ENCODE results near the gene DDX59. TPM values are rescaled to one million over a fixed set of nuclear protein-coding genes. Genes with fewer than 3 reads are reported as not detected.

DDX59 gene
- 10 to 100 TPM; 21.7 to 32.0 TPM for total RNA-seq
- 10 to 100 TPM; 17.3 to 28.8 TPM for polyA plus RNA-seq
- long read RNA-seq, donor 1, partial matches to known transcripts, result 0 of 3 reads
- long read RNA-seq, donor 1, other reads (novel, unspliced or antisense), result 0 of 3 reads
- long read RNA-seq, donor 2, result 0 reads
- long read RNA-seq, donor 3, partial matches to known transcripts, result 9 of 9 reads
- long read RNA-seq, donor 3, other reads (novel, unspliced or antisense), result 0 of 9 reads
- long read RNA-seq, donor 4, result 0 reads
- long read RNA-seq, donor 5, partial matches to known transcripts, result 7 of 8 reads
- long read RNA-seq, donor 5, other reads (novel, unspliced or antisense), result 0 of 8 reads

- ATAC-seq (ENCODE audit: insufficient read depth, low FRiP score) (peak; percentile 94), DNase-seq (peak; percentile 98 to 99 (median 98))
- peak within 1 kb of the TSS; percentile 81 to 92 for H3K9ac ChIP-seq (ENCODE audit: insufficient read depth in 1 of 2, low read length in 2 of 2)
- WGBS, 2 donors, result 0 to 1% methylated on average over 70 to 91 of the region's 91 CpGs
- TF ChIP-seq, protein P1, sequence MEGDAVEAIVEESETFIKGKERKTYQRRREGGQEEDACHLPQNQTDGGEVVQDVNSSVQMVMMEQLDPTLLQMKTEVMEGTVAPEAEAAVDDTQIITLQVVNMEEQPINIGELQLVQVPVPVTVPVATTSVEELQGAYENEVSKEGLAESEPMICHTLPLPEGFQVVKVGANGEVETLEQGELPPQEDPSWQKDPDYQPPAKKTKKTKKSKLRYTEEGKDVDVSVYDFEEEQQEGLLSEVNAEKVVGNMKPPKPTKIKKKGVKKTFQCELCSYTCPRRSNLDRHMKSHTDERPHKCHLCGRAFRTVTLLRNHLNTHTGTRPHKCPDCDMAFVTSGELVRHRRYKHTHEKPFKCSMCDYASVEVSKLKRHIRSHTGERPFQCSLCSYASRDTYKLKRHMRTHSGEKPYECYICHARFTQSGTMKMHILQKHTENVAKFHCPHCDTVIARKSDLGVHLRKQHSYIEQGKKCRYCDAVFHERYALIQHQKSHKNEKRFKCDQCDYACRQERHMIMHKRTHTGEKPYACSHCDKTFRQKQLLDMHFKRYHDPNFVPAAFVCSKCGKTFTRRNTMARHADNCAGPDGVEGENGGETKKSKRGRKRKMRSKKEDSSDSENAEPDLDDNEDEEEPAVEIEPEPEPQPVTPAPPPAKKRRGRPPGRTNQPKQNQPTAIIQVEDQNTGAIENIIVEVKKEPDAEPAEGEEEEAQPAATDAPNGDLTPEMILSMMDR (IDR thresholded peaks at IDR 0.05; ENCODE audit: control extremely low read depth, extremely low read depth), result no peak
- peaks cover 0 to 27% (median 0%) of the 10 kb centered on the region in 5 donors for H3K4me1 ChIP-seq (ENCODE audit: control insufficient read depth in 5 of 5, insufficient read depth in 5 of 5, low read length in 5 of 5)
- no peaks in the 10 kb centered on the region for H3K27me3 ChIP-seq (ENCODE audit: control insufficient read depth in 3 of 3, insufficient read depth in 3 of 3, low read length in 2 of 3)
- peak within 1 kb of the TSS; percentile 83 for H3K4me3 ChIP-seq
- H3K9me3 ChIP-seq (ENCODE audit: control insufficient read depth in 4 of 4, insufficient read depth in 3 of 4, low read length in 3 of 4), result no peaks in the 10 kb centered on the region
- peak within 1 kb of the TSS; percentile 99 to 100 for H3K27ac ChIP-seq (ENCODE audit: low read depth in 1 of 2, low read length in 1 of 2)
- H3K36me3 ChIP-seq (ENCODE audit: control insufficient read depth in 4 of 4, insufficient read depth in 4 of 4, low read length in 4 of 4), result peaks cover 0 to 2% (median 0%) of the 10 kb centered on the region in 4 donors
Observed at GRCh38 chr1:200669314-200670241, at the start of gene DDX59. Gene DDX59 (minus strand): TSS chr1:200669907. CDS start chr1:200666740, 3,167 bp downstream.

GRCh38 chr1:200714504-200715187 is 44.9 kb upstream of the DDX59 start:
- ATAC-seq (ENCODE audit: insufficient read depth, low FRiP score), result no peak
- H3K9ac ChIP-seq (ENCODE audit: insufficient read depth in 1 of 2, low read length in 2 of 2), result no peak overlapping the region
- no peak overlapping the region for H3K4me3 ChIP-seq
- no peaks in the 10 kb centered on the region for H3K4me1 ChIP-seq (ENCODE audit: control insufficient read depth in 5 of 5, insufficient read depth in 5 of 5, low read length in 5 of 5)
- H3K27ac ChIP-seq (ENCODE audit: low read depth in 1 of 2, low read length in 1 of 2), result no peak overlapping the region
- 91 to 93% methylated on average over 2 of the region's 2 CpGs for WGBS, 2 donors
- no peaks in the 10 kb centered on the region for H3K27me3 ChIP-seq (ENCODE audit: control insufficient read depth in 3 of 3, insufficient read depth in 3 of 3, low read length in 2 of 3)
- no peak for DNase-seq
- H3K9me3 ChIP-seq (ENCODE audit: control insufficient read depth in 4 of 4, insufficient read depth in 3 of 4, low read length in 3 of 4), result no peaks in the 10 kb centered on the region
- H3K36me3 ChIP-seq (ENCODE audit: control insufficient read depth in 4 of 4, insufficient read depth in 4 of 4, low read length in 4 of 4), result no peaks in the 10 kb centered on the region
- TF ChIP-seq, protein P1 (IDR thresholded peaks at IDR 0.05; ENCODE audit: control extremely low read depth, extremely low read depth), result no peak

DNA sequence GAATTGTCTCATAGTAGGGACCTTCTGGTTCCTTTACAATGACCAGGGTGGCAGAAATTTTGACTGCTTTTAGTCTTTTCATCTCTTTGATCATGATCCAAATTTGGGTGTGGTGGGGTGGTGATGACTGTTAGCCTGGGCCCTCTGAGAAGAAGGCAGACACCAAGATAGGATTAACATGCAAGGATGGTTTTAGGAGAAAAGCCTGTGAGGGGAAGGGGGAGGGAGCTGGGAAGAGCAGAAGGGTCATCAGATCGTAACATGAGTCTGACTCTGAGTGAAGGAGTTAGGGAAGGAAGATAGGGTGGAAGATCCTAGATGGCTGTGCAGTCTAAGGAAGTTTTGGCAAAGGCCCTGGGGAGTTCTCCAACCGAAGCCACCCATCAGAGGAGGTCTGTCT is 40.5 kb upstream of the DDX59 start:
- Histone ChIP-seq H3K27ac (ENCODE audit: low read depth in 1 of 2, low read length in 1 of 2) (no peak overlapping the region), H3K36me3 (ENCODE audit: control insufficient read depth in 4 of 4, insufficient read depth in 4 of 4, low read length in 4 of 4) (no peaks in the 10 kb centered on the region), H3K4me3 (no peak overlapping the region), H3K9ac (ENCODE audit: insufficient read depth in 1 of 2, low read length in 2 of 2) (no peak overlapping the region), H3K4me1 (ENCODE audit: control insufficient read depth in 5 of 5, insufficient read depth in 5 of 5, low read length in 5 of 5) (no peaks in the 10 kb centered on the region), H3K9me3 (ENCODE audit: control insufficient read depth in 4 of 4, insufficient read depth in 3 of 4, low read length in 3 of 4) (no peaks in the 10 kb centered on the region), H3K27me3 (ENCODE audit: control insufficient read depth in 3 of 3, insufficient read depth in 3 of 3, low read length in 2 of 3) (no peaks in the 10 kb centered on the region)
- 88 to 95% methylated on average over 2 of the region's 2 CpGs for WGBS, 2 donors
- TF ChIP-seq, protein P1 (IDR thresholded peaks at IDR 0.05; ENCODE audit: control extremely low read depth, extremely low read depth), result no peak
- DNase-seq, result no peak
- ATAC-seq (ENCODE audit: insufficient read depth, low FRiP score), result no peak

All from lung (tissue), 16 donors.